ENCODE measurements around the gene UROC1.

UROC1 gene

DNA sequence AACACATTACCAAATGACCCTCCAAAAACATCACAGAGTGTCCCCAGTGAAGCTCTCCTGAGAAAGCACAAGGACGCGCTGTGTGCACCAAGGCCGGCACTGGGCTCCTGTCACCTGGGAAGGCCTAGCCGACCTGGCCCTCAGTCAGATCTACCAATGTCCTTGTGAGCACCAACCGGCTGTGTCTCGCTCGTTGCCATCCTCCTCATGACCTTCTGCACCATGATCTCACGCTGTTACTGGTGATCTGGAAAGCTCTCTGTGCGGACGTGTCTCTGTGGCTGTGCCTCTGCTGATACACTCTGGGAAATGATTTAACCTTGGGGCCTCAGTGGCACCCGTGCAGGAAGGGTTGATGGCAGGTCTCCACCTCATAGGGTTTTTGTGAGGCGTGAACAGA is 66.1 kb downstream of the UROC1 start:
- peaks cover 40 to 73% (median 60%) of the 10 kb centered on the region in 3 donors for H3K36me3 ChIP-seq
- H3K27me3 ChIP-seq, result no peaks in the 10 kb centered on the region
- TF ChIP-seq, protein P1, sequence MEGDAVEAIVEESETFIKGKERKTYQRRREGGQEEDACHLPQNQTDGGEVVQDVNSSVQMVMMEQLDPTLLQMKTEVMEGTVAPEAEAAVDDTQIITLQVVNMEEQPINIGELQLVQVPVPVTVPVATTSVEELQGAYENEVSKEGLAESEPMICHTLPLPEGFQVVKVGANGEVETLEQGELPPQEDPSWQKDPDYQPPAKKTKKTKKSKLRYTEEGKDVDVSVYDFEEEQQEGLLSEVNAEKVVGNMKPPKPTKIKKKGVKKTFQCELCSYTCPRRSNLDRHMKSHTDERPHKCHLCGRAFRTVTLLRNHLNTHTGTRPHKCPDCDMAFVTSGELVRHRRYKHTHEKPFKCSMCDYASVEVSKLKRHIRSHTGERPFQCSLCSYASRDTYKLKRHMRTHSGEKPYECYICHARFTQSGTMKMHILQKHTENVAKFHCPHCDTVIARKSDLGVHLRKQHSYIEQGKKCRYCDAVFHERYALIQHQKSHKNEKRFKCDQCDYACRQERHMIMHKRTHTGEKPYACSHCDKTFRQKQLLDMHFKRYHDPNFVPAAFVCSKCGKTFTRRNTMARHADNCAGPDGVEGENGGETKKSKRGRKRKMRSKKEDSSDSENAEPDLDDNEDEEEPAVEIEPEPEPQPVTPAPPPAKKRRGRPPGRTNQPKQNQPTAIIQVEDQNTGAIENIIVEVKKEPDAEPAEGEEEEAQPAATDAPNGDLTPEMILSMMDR (IDR thresholded peaks at IDR 0.05), result no peak
- H3K4me1 ChIP-seq, result peaks cover 0 to 4% (median 0%) of the 10 kb centered on the region in 4 donors
- H3K27ac ChIP-seq, result no peak overlapping the region
- H3K4me3 ChIP-seq, result no peak overlapping the region
- DNase-seq, result no peak
- H3K9me3 ChIP-seq, result no peaks in the 10 kb centered on the region
- intact Hi-C loops (cut with DNase I; ENCODE audit: low total_unique reads), result no loop called here

DNA sequence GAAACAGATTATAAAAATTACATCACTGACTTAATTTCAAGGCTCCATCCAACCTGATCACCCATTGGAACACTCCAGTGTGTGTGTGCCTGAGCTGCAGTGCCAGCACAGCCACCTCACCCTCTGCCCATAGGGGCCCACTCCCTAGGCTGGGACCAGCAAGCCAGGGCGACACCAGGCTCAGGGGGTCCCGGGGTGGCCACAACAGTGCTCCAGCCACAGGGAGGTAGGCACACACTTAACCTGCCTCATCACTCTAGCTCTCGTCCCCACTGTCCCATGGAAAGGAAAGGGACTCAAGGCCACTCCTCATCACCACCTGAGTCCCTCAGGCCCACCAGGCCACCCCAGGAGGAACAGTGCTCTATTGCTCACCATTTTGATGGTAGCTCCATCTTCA is 66.8 kb downstream of the UROC1 start:
- Histone ChIP-seq H3K4me1 (peaks cover 0 to 4% (median 0%) of the 10 kb centered on the region in 4 donors), H3K36me3 (peaks cover 40 to 65% (median 55%) of the 10 kb centered on the region in 3 donors), H3K4me3 (no peak overlapping the region), H3K27ac (no peak overlapping the region), H3K9me3 (no peaks in the 10 kb centered on the region), H3K27me3 (no peaks in the 10 kb centered on the region)
- intact Hi-C loops (cut with DNase I; ENCODE audit: low total_unique reads), result no loop called here
- DNase-seq, result peak in 1 of 2 donors; percentile 35
- TF ChIP-seq, protein P1 (IDR thresholded peaks at IDR 0.05), result no peak

DNA sequence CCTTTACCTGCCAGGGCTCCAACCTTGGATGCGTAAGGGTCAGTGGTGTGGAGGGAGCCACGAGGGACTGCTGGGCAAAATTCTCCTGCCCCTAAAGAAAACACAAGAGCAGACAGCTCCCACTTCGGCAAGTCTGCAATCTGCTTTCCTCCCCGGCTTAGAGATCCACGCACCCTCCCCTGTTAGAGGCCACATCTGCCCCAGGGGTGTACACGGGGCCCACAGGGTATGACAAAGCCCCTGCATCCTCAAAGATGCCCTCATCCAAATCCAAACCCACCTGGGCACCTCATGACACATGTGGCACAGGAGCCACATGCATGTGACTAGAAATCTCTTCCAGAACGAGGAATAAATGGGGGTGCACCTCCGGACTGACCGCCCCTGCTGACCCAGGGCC is 67.4 kb downstream of the UROC1 start:
- Histone ChIP-seq H3K9me3 (no peaks in the 10 kb centered on the region), H3K36me3 (peaks cover 40 to 63% (median 55%) of the 10 kb centered on the region in 3 donors), H3K27me3 (no peaks in the 10 kb centered on the region), H3K4me1 (peaks cover 0 to 4% (median 0%) of the 10 kb centered on the region in 4 donors), H3K4me3 (no peak overlapping the region), H3K27ac (no peak overlapping the region)
- intact Hi-C loops (cut with DNase I; ENCODE audit: low total_unique reads), result no loop called here
- no peak for DNase-seq
- TF ChIP-seq, protein P1 (IDR thresholded peaks at IDR 0.05), result no peak

DNA sequence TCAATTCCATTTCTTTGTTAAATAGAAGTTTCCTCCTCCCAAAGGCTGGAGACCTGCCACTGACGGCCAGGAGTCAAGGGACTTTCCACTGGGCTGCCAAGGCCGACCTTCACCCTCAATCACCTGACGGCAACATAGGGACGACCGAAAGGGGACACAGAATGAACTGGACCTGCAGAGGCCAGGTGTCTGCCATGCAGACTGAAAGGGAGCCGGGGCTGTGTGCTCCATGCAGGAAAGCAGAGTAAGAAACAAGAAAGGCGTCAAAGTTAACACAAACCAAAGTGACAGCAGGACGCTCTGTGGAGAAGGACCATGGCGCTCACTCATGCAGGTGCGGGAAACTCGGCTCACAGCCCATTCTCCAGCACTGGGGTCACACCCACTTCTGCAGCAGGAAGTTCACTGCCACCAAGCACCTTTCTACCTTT is 67.9 kb downstream of the UROC1 start:
- DNase-seq, result no peak

DNA sequence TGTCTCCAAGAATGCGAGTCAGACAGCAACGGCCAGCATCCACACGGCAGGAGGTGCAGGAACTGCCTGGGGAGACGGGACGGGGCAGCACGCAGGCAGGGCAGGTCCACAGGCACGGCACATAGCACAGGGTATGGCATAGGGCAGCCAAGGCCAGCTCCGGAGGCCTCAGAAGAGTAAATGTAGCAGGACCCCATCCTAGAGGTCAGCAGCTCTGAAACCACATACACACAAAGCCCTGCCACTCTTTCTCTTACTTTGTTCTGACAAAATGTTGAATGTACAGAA is 68.7 kb downstream of the UROC1 start:
- no peak overlapping the region for H3K4me3 ChIP-seq
- TF ChIP-seq, protein P1 (IDR thresholded peaks at IDR 0.05), result no peak
- H3K36me3 ChIP-seq, result peaks cover 40 to 56% (median 55%) of the 10 kb centered on the region in 3 donors
- peaks cover 0 to 4% (median 0%) of the 10 kb centered on the region in 4 donors for H3K4me1 ChIP-seq
- no peaks in the 10 kb centered on the region for H3K9me3 ChIP-seq
- no peaks in the 10 kb centered on the region for H3K27me3 ChIP-seq
- intact Hi-C loops (cut with DNase I; ENCODE audit: low total_unique reads), result no loop called here
- no peak for DNase-seq
- H3K27ac ChIP-seq, result no peak overlapping the region

More for the DNA sequence above, 67.9 kb downstream of the UROC1 start:
- Histone ChIP-seq H3K27ac (no peak overlapping the region), H3K4me1 (peaks cover 0 to 4% (median 0%) of the 10 kb centered on the region in 4 donors), H3K36me3 (peaks cover 40 to 61% (median 55%) of the 10 kb centered on the region in 3 donors), H3K27me3 (no peaks in the 10 kb centered on the region), H3K4me3 (no peak overlapping the region), H3K9me3 (no peaks in the 10 kb centered on the region)
- intact Hi-C loops (cut with DNase I; ENCODE audit: low total_unique reads), result no loop called here
- TF ChIP-seq, protein P1 (IDR thresholded peaks at IDR 0.05), result no peak

Data from tibial artery (tissue), 4 donors.